Measurements from ENCODE around the gene SPINT1. TPM values are rescaled to one million over a fixed set of nuclear protein-coding genes. Genes with fewer than 3 reads are reported as not detected.

SPINT1 gene
- total and polyA plus RNA-seq, 2 of the 13 experiments (the other 11 are each of a cell fraction or from before 2014, with no cell fraction given) = 0.49 to 2.5 TPM

DNA sequence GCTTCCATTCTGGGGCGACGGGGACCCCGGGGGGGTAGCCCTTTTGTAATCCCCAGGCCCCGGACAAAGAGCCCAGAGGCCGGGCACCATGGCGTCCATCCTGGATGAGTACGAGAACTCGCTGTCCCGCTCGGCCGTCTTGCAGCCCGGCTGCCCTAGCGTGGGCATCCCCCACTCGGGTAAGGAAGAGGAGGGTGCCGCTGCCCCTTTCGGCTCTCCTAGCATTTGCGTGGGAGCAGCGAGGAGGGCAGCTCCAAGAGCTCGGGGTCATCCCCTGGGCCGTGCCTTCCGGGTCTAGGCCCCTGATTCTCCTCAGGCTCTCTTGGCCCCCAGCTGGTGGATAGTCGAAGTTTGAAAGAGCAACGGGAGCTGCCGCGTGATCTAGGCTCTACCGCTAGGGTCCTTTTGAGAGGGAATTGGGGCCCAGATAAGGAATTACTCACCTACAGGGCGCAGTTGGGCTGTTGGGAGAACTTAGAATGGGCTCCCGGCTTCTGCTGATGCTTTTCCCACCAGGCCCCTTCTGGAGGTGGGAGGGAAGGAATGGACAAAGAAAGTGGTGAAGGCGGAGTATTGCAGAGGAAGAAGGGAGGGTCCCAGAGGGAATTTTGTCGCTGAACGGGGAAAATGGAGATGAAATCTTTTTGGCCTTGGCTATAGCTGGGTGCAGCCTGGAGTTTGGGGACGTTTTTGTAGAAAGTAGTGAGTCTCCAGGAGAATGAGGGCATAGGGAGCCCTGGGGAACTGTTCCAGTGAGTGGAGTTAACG, 51.0 kb downstream of the SPINT1 start (continued):
- TF ChIP-seq, protein P1, sequence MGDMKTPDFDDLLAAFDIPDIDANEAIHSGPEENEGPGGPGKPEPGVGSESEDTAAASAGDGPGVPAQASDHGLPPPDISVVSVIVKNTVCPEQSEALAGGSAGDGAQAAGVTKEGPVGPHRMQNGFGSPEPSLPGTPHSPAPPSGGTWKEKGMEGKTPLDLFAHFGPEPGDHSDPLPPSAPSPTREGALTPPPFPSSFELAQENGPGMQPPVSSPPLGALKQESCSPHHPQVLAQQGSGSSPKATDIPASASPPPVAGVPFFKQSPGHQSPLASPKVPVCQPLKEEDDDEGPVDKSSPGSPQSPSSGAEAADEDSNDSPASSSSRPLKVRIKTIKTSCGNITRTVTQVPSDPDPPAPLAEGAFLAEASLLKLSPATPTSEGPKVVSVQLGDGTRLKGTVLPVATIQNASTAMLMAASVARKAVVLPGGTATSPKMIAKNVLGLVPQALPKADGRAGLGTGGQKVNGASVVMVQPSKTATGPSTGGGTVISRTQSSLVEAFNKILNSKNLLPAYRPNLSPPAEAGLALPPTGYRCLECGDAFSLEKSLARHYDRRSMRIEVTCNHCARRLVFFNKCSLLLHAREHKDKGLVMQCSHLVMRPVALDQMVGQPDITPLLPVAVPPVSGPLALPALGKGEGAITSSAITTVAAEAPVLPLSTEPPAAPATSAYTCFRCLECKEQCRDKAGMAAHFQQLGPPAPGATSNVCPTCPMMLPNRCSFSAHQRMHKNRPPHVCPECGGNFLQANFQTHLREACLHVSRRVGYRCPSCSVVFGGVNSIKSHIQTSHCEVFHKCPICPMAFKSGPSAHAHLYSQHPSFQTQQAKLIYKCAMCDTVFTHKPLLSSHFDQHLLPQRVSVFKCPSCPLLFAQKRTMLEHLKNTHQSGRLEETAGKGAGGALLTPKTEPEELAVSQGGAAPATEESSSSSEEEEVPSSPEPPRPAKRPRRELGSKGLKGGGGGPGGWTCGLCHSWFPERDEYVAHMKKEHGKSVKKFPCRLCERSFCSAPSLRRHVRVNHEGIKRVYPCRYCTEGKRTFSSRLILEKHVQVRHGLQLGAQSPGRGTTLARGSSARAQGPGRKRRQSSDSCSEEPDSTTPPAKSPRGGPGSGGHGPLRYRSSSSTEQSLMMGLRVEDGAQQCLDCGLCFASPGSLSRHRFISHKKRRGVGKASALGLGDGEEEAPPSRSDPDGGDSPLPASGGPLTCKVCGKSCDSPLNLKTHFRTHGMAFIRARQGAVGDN (CRISPR knock-in tag; IDR thresholded peaks at IDR 0.05) = peak; percentile 4; the same call in 1 of the 2 replicates
- TF ChIP-seq, protein P2, sequence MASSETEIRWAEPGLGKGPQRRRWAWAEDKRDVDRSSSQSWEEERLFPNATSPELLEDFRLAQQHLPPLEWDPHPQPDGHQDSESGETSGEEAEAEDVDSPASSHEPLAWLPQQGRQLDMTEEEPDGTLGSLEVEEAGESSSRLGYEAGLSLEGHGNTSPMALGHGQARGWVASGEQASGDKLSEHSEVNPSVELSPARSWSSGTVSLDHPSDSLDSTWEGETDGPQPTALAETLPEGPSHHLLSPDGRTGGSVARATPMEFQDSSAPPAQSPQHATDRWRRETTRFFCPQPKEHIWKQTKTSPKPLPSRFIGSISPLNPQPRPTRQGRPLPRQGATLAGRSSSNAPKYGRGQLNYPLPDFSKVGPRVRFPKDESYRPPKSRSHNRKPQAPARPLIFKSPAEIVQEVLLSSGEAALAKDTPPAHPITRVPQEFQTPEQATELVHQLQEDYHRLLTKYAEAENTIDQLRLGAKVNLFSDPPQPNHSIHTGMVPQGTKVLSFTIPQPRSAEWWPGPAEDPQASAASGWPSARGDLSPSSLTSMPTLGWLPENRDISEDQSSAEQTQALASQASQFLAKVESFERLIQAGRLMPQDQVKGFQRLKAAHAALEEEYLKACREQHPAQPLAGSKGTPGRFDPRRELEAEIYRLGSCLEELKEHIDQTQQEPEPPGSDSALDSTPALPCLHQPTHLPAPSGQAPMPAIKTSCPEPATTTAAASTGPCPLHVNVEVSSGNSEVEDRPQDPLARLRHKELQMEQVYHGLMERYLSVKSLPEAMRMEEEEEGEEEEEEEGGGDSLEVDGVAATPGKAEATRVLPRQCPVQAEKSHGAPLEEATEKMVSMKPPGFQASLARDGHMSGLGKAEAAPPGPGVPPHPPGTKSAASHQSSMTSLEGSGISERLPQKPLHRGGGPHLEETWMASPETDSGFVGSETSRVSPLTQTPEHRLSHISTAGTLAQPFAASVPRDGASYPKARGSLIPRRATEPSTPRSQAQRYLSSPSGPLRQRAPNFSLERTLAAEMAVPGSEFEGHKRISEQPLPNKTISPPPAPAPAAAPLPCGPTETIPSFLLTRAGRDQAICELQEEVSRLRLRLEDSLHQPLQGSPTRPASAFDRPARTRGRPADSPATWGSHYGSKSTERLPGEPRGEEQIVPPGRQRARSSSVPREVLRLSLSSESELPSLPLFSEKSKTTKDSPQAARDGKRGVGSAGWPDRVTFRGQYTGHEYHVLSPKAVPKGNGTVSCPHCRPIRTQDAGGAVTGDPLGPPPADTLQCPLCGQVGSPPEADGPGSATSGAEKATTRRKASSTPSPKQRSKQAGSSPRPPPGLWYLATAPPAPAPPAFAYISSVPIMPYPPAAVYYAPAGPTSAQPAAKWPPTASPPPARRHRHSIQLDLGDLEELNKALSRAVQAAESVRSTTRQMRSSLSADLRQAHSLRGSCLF (CRISPR knock-in tag; IDR thresholded peaks at IDR 0.05; ENCODE audit: borderline replicate concordance) = no peak
- TF ChIP-seq ZNF274 (CRISPR knock-in tag; IDR thresholded peaks at IDR 0.05) (no peak), ZFX (CRISPR knock-in tag; IDR thresholded peaks at IDR 0.05; ENCODE audit: low read depth) (peak; percentile 79; the same call in 1 of the 2 replicates), ZNF672 (CRISPR knock-in tag; IDR thresholded peaks at IDR 0.05) (no peak), REL (CRISPR knock-in tag; conservative IDR thresholded peaks at IDR 0.05) (no peak), TCF7 (IDR thresholded peaks at IDR 0.05; ENCODE audit: low read depth) (no peak), ZSCAN9 (CRISPR knock-in tag; IDR thresholded peaks at IDR 0.05; ENCODE audit: borderline replicate concordance) (no peak), NKX3-1 (CRISPR knock-in tag; IDR thresholded peaks at IDR 0.05) (no peak), ZNF350 (CRISPR knock-in tag; IDR thresholded peaks at IDR 0.05; ENCODE audit: borderline replicate concordance, low read depth) (no peak), KMT2B (CRISPR knock-in tag; IDR thresholded peaks at IDR 0.05) (no peak), SMYD3 (CRISPR knock-in tag; IDR thresholded peaks at IDR 0.05) (no peak), ZBTB21 (CRISPR knock-in tag; IDR thresholded peaks at IDR 0.05) (no peak), CENPX (CRISPR knock-in tag; IDR thresholded peaks at IDR 0.05) (no peak), TMF1 (CRISPR knock-in tag; IDR thresholded peaks at IDR 0.05; ENCODE audit: low read depth) (no peak)
- TF ChIP-seq, protein P3, sequence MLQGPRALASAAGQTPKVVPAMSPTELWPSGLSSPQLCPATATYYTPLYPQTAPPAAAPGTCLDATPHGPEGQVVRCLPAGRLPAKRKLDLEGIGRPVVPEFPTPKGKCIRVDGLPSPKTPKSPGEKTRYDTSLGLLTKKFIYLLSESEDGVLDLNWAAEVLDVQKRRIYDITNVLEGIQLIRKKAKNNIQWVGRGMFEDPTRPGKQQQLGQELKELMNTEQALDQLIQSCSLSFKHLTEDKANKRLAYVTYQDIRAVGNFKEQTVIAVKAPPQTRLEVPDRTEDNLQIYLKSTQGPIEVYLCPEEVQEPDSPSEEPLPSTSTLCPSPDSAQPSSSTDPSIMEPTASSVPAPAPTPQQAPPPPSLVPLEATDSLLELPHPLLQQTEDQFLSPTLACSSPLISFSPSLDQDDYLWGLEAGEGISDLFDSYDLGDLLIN (CRISPR knock-in tag; IDR thresholded peaks at IDR 0.05; ENCODE audit: borderline replicate concordance) = no peak
- TF ChIP-seq, protein P4, sequence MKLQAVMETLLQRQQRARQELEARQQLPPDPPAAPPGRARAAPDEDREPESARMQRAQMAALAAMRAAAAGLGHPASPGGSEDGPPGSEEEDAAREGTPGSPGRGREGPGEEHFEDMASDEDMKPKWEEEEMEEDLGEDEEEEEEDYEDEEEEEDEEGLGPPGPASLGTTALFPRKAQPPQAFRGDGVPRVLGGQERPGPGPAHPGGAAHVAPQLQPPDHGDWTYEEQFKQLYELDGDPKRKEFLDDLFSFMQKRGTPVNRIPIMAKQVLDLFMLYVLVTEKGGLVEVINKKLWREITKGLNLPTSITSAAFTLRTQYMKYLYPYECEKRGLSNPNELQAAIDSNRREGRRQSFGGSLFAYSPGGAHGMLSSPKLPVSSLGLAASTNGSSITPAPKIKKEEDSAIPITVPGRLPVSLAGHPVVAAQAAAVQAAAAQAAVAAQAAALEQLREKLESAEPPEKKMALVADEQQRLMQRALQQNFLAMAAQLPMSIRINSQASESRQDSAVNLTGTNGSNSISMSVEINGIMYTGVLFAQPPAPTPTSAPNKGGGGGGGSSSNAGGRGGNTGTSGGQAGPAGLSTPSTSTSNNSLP (IDR thresholded peaks at IDR 0.05; ENCODE audit: low read depth, low read length) = 0 out of 2 replicates have a peak, but pooled peaks have one; percentile 27
